ENCODE results near the gene EMC1. TPM values are rescaled to one million over a fixed set of nuclear protein-coding genes. Genes with fewer than 3 reads are reported as not detected.
"Not testable (repeated sequence)": the region's sequence is repeated elsewhere in the genome, so short reads cannot be mapped to it uniquely, and the experiment has no call there.

The EMC1 gene
- total and polyA plus RNA-seq, 2 donors (not counting 1 experiment from before 2014, with no cell fraction given): 33.3 to 78.1 TPM

DNA sequence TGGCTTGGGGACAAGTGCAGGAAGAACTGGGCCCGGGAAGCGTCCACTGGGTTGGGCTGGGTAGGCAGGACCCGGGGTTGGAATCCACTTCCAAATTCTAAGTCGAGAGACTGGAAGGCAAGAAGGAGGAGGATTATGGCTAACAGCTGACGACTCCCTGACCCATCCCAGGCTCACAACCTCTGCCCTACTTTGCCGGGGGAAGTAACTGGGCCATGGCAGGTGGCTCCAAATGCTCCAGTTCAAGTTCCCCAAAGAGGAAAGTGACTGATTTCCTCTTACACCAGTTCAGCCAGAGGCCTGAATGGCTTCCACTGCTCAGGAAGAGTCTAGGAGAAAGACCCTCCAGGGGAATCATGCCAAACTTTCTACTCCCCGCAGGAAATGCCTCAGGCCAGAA lies 11.4 kb downstream of the EMC1 start:
- H3K79me2 ChIP-seq (ENCODE audit: control insufficient read depth, insufficient read depth, low read length): no peaks in the 10 kb centered on the region

DNA sequence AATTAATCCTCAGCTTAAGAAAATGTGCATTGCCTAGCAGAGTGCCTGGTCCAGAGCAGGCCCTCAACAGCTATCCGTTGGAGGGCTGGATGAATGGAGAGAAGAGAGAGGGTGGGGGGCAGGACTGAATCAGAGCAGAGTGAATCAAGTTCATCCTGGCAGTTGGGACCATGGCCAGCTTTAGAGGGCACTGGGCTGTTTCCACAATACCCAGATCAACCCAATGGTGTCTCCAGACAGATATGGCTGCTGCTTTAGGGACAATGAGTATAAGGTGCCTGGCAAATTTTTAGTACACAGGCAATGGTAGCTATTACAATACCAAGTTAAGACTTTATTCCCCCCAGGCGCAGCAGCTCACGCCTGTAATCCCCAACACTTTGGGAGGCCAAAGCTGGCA lies 17.1 kb downstream of the EMC1 start:
- H3K4me3 ChIP-seq (replicated peaks in 1 of 4; ENCODE audit: control extremely low read depth in 1 of 4, insufficient read depth in 1 of 4, low read depth in 3 of 4, low read length in 4 of 4): no peak overlapping the region
- no peak overlapping the region for H2AFZ ChIP-seq (ENCODE audit: low read length)
- H3K9ac ChIP-seq (ENCODE audit: insufficient read depth, low read length): no peak overlapping the region
- H3K4me1 ChIP-seq (ENCODE audit: control insufficient read depth, extremely low read depth, insufficient read depth, low read length): peaks cover 3% of the 10 kb centered on the region
- H3K36me3 ChIP-seq (ENCODE audit: control insufficient read depth, insufficient read depth, low read length): peaks cover 17% of the 10 kb centered on the region
- no peak for DNase-seq (ENCODE audit: low read depth in 2 of 2)
- no peaks in the 10 kb centered on the region for H3K9me3 ChIP-seq (ENCODE audit: control insufficient read depth, insufficient read depth, low read depth, low read length)
- no peak for TF ChIP-seq EZH2 (IDR thresholded peaks at IDR 0.05; ENCODE audit: low read length, missing control alignments)
- no peak for TF ChIP-seq CTCF (conservative IDR thresholded peaks at IDR 0.05 in 1 of 2, IDR thresholded peaks at IDR 0.05 in 1 of 2; ENCODE audit: low read depth in 1 of 2, low read length in 2 of 2)
- H3K27ac ChIP-seq (ENCODE audit: insufficient read depth, low read length): no peak overlapping the region
- H3K27me3 ChIP-seq (ENCODE audit: control insufficient read depth, insufficient read depth, low read length): no peaks in the 10 kb centered on the region
- no peak overlapping the region for H3K4me2 ChIP-seq (ENCODE audit: extremely low read depth, insufficient read depth, low read length)
- no peaks in the 10 kb centered on the region for H4K20me1 ChIP-seq (ENCODE audit: control insufficient read depth, extremely low read depth, insufficient read depth, low read length)
- no peaks in the 10 kb centered on the region for H3K79me2 ChIP-seq (ENCODE audit: control insufficient read depth, insufficient read depth, low read length)

More for the DNA sequence above, 11.4 kb downstream of the EMC1 start:
- Histone ChIP-seq H4K20me1 (ENCODE audit: control insufficient read depth, extremely low read depth, insufficient read depth, low read length) (no peaks in the 10 kb centered on the region), H3K36me3 (ENCODE audit: control insufficient read depth, insufficient read depth, low read length) (peaks cover 24% of the 10 kb centered on the region), H3K4me1 (ENCODE audit: control insufficient read depth, extremely low read depth, insufficient read depth, low read length) (no peaks in the 10 kb centered on the region), H3K27me3 (ENCODE audit: control insufficient read depth, insufficient read depth, low read length) (no peaks in the 10 kb centered on the region), H3K27ac (ENCODE audit: insufficient read depth, low read length) (no peak overlapping the region), H2AFZ (ENCODE audit: low read length) (no peak overlapping the region), H3K9me3 (ENCODE audit: control insufficient read depth, insufficient read depth, low read depth, low read length) (no peaks in the 10 kb centered on the region), H3K4me3 (replicated peaks in 1 of 4; ENCODE audit: control extremely low read depth in 1 of 4, insufficient read depth in 1 of 4, low read depth in 3 of 4, low read length in 4 of 4) (no peak overlapping the region), H3K4me2 (ENCODE audit: extremely low read depth, insufficient read depth, low read length) (no peak overlapping the region), H3K9ac (ENCODE audit: insufficient read depth, low read length) (no peak overlapping the region)
- no peak for TF ChIP-seq CTCF (conservative IDR thresholded peaks at IDR 0.05 in 1 of 2, IDR thresholded peaks at IDR 0.05 in 1 of 2; ENCODE audit: low read depth in 1 of 2, low read length in 2 of 2)
- TF ChIP-seq EZH2 (IDR thresholded peaks at IDR 0.05; ENCODE audit: low read length, missing control alignments): no peak
- no peak for DNase-seq (ENCODE audit: low read depth in 2 of 2)

DNA sequence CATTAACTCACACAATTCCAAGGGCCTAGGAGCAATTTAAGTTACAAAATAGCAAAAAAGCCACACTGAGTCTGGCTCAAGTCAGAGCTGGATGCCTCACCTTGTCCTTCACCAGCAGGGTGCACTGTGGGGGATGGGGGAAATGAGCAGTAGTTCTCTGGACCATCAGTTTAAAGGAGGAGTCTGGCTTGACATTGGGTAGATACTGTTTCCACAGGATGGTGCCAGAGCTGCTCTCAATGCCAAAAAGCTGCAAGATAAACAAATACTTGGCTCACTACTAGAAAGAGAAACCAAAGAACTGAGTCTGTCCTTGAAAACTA lies 18.8 kb downstream of the EMC1 start:
- peak; percentile 21 to 36 for TF ChIP-seq CTCF (conservative IDR thresholded peaks at IDR 0.05 in 1 of 2, IDR thresholded peaks at IDR 0.05 in 1 of 2; ENCODE audit: low read depth in 1 of 2, low read length in 2 of 2)
- no peak for TF ChIP-seq EZH2 (IDR thresholded peaks at IDR 0.05; ENCODE audit: low read length, missing control alignments)
- no peaks in the 10 kb centered on the region for H4K20me1 ChIP-seq (ENCODE audit: control insufficient read depth, extremely low read depth, insufficient read depth, low read length)
- DNase-seq (ENCODE audit: low read depth in 2 of 2): peak; percentile 37 to 76
- no peak overlapping the region for H2AFZ ChIP-seq (ENCODE audit: low read length)
- H3K27me3 ChIP-seq (ENCODE audit: control insufficient read depth, insufficient read depth, low read length): no peaks in the 10 kb centered on the region
- no peak overlapping the region for H3K9ac ChIP-seq (ENCODE audit: insufficient read depth, low read length)
- peak overlapping the region; percentile 48 for H3K4me2 ChIP-seq (ENCODE audit: extremely low read depth, insufficient read depth, low read length)
- peak overlapping the region; percentile 6 for H3K27ac ChIP-seq (ENCODE audit: insufficient read depth, low read length)
- H3K4me3 ChIP-seq (replicated peaks in 1 of 4; ENCODE audit: control extremely low read depth in 1 of 4, insufficient read depth in 1 of 4, low read depth in 3 of 4, low read length in 4 of 4): no peak overlapping the region
- H3K36me3 ChIP-seq (ENCODE audit: control insufficient read depth, insufficient read depth, low read length): peaks cover 14% of the 10 kb centered on the region
- H3K4me1 ChIP-seq (ENCODE audit: control insufficient read depth, extremely low read depth, insufficient read depth, low read length): peaks cover 3% of the 10 kb centered on the region
- H3K9me3 ChIP-seq (ENCODE audit: control insufficient read depth, insufficient read depth, low read depth, low read length): no peaks in the 10 kb centered on the region
- H3K79me2 ChIP-seq (ENCODE audit: control insufficient read depth, insufficient read depth, low read length): no peaks in the 10 kb centered on the region

DNA sequence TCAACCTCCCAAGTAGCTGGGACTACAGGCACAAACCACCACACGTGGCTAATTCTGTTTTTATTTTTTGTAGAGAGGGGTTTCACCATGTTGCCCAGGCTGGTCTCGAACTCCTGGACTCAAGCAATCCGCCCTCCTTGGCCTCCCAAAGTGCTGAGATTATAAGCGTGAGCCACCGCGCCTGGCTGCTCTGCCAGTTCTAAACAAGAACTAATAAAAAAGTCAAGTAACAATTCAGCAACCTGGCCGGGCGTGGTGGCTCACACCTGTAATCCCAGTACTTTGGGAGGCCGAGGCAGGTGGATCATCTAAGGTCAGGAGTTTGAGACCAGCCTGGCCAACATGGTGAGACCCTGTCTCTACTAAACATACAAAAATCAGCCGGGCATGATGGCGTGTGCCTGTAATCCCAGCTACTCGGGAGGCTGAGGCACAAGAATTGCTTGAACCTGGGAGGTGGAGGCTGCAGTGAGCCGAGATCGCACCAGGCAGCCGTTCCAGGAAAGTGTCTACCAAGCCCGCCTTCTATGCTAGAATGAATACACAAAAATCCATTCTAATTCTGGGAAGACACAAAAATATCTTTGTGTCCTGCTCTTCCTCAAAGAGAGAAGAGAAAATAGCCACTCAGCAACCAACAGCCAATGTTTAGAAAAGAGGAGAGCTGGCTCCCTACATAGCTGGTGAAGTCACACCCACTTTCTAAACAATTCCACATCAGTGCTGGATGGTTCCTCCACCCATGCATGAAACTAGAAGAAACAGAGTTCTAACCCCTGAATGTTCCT lies 19.4 kb downstream of the EMC1 start:
- H3K4me2 ChIP-seq (ENCODE audit: extremely low read depth, insufficient read depth, low read length); H2AFZ ChIP-seq (ENCODE audit: low read length); H3K4me3 ChIP-seq (replicated peaks in 1 of 4; ENCODE audit: control extremely low read depth in 1 of 4, insufficient read depth in 1 of 4, low read depth in 3 of 4, low read length in 4 of 4); H3K9me3 ChIP-seq (ENCODE audit: control insufficient read depth, insufficient read depth, low read depth, low read length); DNase-seq (ENCODE audit: low read depth in 2 of 2); H3K4me1 ChIP-seq (ENCODE audit: control insufficient read depth, extremely low read depth, insufficient read depth, low read length); H4K20me1 ChIP-seq (ENCODE audit: control insufficient read depth, extremely low read depth, insufficient read depth, low read length); H3K79me2 ChIP-seq (ENCODE audit: control insufficient read depth, insufficient read depth, low read length); H3K9ac ChIP-seq (ENCODE audit: insufficient read depth, low read length); H3K27me3 ChIP-seq (ENCODE audit: control insufficient read depth, insufficient read depth, low read length): not testable (repeated sequence)
- Histone ChIP-seq H3K36me3 (ENCODE audit: control insufficient read depth, insufficient read depth, low read length) (peaks cover 10% of the 10 kb centered on the region), H3K27ac (ENCODE audit: insufficient read depth, low read length) (peak overlapping the region; percentile 6)
